Fibroblast of mammary gland (primary cell): ENCODE results near the gene MGA.

Experiments
- DNase-seq: peaks from one replicate; pipeline ENCODE4 v3.0.0-alpha.2; 2010; ENCODE audit warnings: low read depth
- H3K4me3 ChIP-seq: 2 replicates; pipeline ENCODE4 v1.5.1; 2011; ENCODE audit warnings: low read depth, mild to moderate bottlenecking, low read length, moderate library complexity; ENCODE audit not compliant: control insufficient read depth
- CTCF ChIP-seq: conservative IDR thresholded peaks from 2 replicates; pipeline ENCODE4 v1.5.1; 2011; ENCODE audit warnings: low read depth, low read length, inconsistent platforms; ENCODE audit not compliant: control insufficient read depth, insufficient read depth

The MGA gene

GRCh38 chr15:41783296-41783695 lies 123.1 kb downstream of the MGA start:
- TF ChIP-seq CTCF: no peak
- DNase-seq: peak; percentile 37
- H3K4me3 ChIP-seq: no peak overlapping the region

GRCh38 chr15:41788262-41788661 lies 128.1 kb downstream of the MGA start:
- no peak for DNase-seq
- TF ChIP-seq CTCF: no peak
- no peak overlapping the region for H3K4me3 ChIP-seq

GRCh38 chr15:41789236-41789635 lies 129.0 kb downstream of the MGA start:
- no peak overlapping the region for H3K4me3 ChIP-seq
- no peak for TF ChIP-seq CTCF
- no peak for DNase-seq

GRCh38 chr15:41789662-41790061 lies 129.5 kb downstream of the MGA start:
- TF ChIP-seq CTCF: no peak
- no peak for DNase-seq
- no peak overlapping the region for H3K4me3 ChIP-seq

- TF ChIP-seq CTCF: no peak
- DNase-seq: no peak
- no peak overlapping the region for H3K4me3 ChIP-seq
These were observed 130.0 kb downstream of the MGA start for GRCh38 chr15:41790169-41790568.

GRCh38 chr15:41790756-41791546 lies 130.7 kb downstream of the MGA start:
- peak; percentile 66 for DNase-seq
- no peak for TF ChIP-seq CTCF
- H3K4me3 ChIP-seq: no peak overlapping the region

GRCh38 chr15:41791547-41791937 lies 131.3 kb downstream of the MGA start:
- no peak for DNase-seq
- H3K4me3 ChIP-seq: no peak overlapping the region
- TF ChIP-seq CTCF: no peak
